Left lung (tissue), 10 donors: ENCODE results near the gene PIP5KL1. TPM values are rescaled to one million over a fixed set of nuclear protein-coding genes. Genes with fewer than 3 reads are reported as not detected.

ENCODE experiments used
- ATAC-seq: fragments of 200-7000 bp; cut with Tn5 transposase; one replicate; pipeline ENCODE4 v1.9.1; 2020; ENCODE audit warnings: moderate library complexity
- DNase-seq, 4 donors: peaks; one replicate each; pipeline ENCODE4 v3.0.0-alpha.2; 2013 to 2020
- H3K27ac ChIP-seq, 2 donors: fragments of 200-600 bp; sonication (generic) in 1 of 2; one replicate each; pipeline versions ENCODE4 v1.5.0 to v1.8.0; 2020 to 2021
- H3K27me3 ChIP-seq, 2 donors: fragments of 200-600 bp; sonication (generic) in 1 of 2; one replicate each; pipeline versions ENCODE4 v1.5.0 to v1.8.0; 2020 to 2021
- H3K36me3 ChIP-seq, 2 donors: fragments of 200-600 bp; sonication (generic) in 1 of 2; one replicate each; pipeline versions ENCODE4 v1.5.0 to v1.8.0; 2020 to 2021
- H3K4me1 ChIP-seq, 2 donors: fragments of 200-600 bp; one replicate each; pipeline ENCODE4 v1.8.0; 2021
- H3K4me3 ChIP-seq, 2 donors: fragments of 200-600 bp; sonication (generic) in 1 of 2; one replicate each; pipeline versions ENCODE4 v1.5.0 to v1.8.0; 2020 to 2021; ENCODE audit warnings: mild to moderate bottlenecking in 1 of 2
- H3K9me3 ChIP-seq, 2 donors: fragments of 200-600 bp; sonication (generic) in 1 of 2; one replicate each; pipeline versions ENCODE4 v1.5.0 to v1.8.0; 2020 to 2021
- CTCF ChIP-seq, 2 donors: fragments of 200-600 bp; sonication (generic) in 1 of 2; IDR thresholded peaks; one replicate each; pipeline versions ENCODE4 v1.5.0 to v1.8.0; 2021; ENCODE audit warnings: antibody characterized with exemption in 2 of 2
- intact Hi-C, 2 donors: fragments of 100-400 bp; cut with DNase I; formaldehyde crosslinking; loops; one replicate each; pipeline versions ENCODE4 v1.11.2 to v1.14.2; 2022
- polyA plus RNA-seq, 6 donors: library from polyadenylated mRNA; unstranded; fragments of 120-200 nt; gene quantifications; one replicate each; pipeline ENCODE4 v1.2.1, GENCODE V29; 2013; ENCODE audit not compliant: insufficient read length in 6 of 6
- total RNA-seq, 2 donors: library from RNA; stranded (reverse); fragmentation: NEBNext Ultra II Directional; extraction: Animal tissue kit (Norgen Biotek cat#: 25700); gene quantifications; one replicate each; pipeline ENCODE4 v1.2.1, GENCODE V29; 2021
- donor health status: DM: no; HTN: yes; CAD: no.
- donor health status: DM: no; HTN: no; CAD: no.

PIP5KL1 gene
- total and polyA plus RNA-seq, 8 donors: 2.7 to 7.9 (median 5.0) TPM

- ATAC-seq: no peak
- intact Hi-C loops: no loop called here
- TF ChIP-seq CTCF (IDR thresholded peaks at IDR 0.05): no peak
- no peaks in the 10 kb centered on the region for H3K36me3 ChIP-seq
- DNase-seq: no peak
- H3K4me1 ChIP-seq: peaks cover 20 to 26% of the 10 kb centered on the region in 2 donors
- no peaks in the 10 kb centered on the region for H3K27me3 ChIP-seq
- H3K9me3 ChIP-seq: no peaks in the 10 kb centered on the region
- peak overlapping the region in 1 of 2 donors; percentile 70 for H3K27ac ChIP-seq
- no peak overlapping the region for H3K4me3 ChIP-seq
These were observed 23.4 kb upstream of the PIP5KL1 start for GRCh38 chr9:127953768-127954505.

GRCh38 chr9:127953154-127953553 is 22.6 kb upstream of the PIP5KL1 start:
- no peak for ATAC-seq
- intact Hi-C loops: no loop called here

GRCh38 chr9:127950513-127951289 is 20.1 kb upstream of the PIP5KL1 start:
- TF ChIP-seq CTCF (IDR thresholded peaks at IDR 0.05): no peak
- H3K4me3 ChIP-seq: no peak overlapping the region
- DNase-seq: peak in 1 of 4 donors; percentile 77
- intact Hi-C loops: no loop called here
- no peaks in the 10 kb centered on the region for H3K36me3 ChIP-seq
- no peak overlapping the region for H3K27ac ChIP-seq
- no peak for ATAC-seq
- H3K27me3 ChIP-seq: no peaks in the 10 kb centered on the region
- H3K4me1 ChIP-seq: peaks cover 16 to 20% of the 10 kb centered on the region in 2 donors
- H3K9me3 ChIP-seq: no peaks in the 10 kb centered on the region

More at GRCh38 chr9:127953154-127953553, 22.6 kb upstream of the PIP5KL1 start:
- no peak for TF ChIP-seq CTCF (IDR thresholded peaks at IDR 0.05)
- H3K36me3 ChIP-seq: no peaks in the 10 kb centered on the region
- H3K27me3 ChIP-seq: no peaks in the 10 kb centered on the region
- no peaks in the 10 kb centered on the region for H3K9me3 ChIP-seq
- H3K27ac ChIP-seq: no peak overlapping the region
- H3K4me1 ChIP-seq: peaks cover 20 to 26% of the 10 kb centered on the region in 2 donors
- no peak for DNase-seq
- H3K4me3 ChIP-seq: no peak overlapping the region

- TF ChIP-seq CTCF (IDR thresholded peaks at IDR 0.05): no peak
- Histone ChIP-seq H3K36me3 (peaks cover 0 to 5% of the 10 kb centered on the region in 2 donors), H3K9me3 (no peaks in the 10 kb centered on the region), H3K27me3 (no peaks in the 10 kb centered on the region), H3K4me3 (no peak overlapping the region), H3K27ac (no peak overlapping the region), H3K4me1 (peaks cover 11 to 13% of the 10 kb centered on the region in 2 donors)
- intact Hi-C loops: loop anchor here in 1 of 2 donors (10.0 kb wide), 2 partner anchors 85 to 165 kb away; no protein-coding TSS in a partner anchor
- ATAC-seq: no peak
- peak in 1 of 4 donors; percentile 24 for DNase-seq
These were observed 19.4 kb upstream of the PIP5KL1 start for GRCh38 chr9:127949827-127950512.
